Gastrocnemius medialis (tissue), 4 donors: ENCODE measurements around the gene ACYP2. TPM values are rescaled to one million over a fixed set of nuclear protein-coding genes. Genes with fewer than 3 reads are reported as not detected.
A peak's percentile ranks its signal among the peaks of the same experiment; 100 is the strongest.

ENCODE experiments used
- ATAC-seq, 2 donors: fragments of 150-250 bp; one replicate each; pipeline ENCODE4 v1.9.1; 2016
- DNase-seq, 2 donors: peaks; one replicate each; pipeline ENCODE4 v3.0.0-alpha.2; 2019
- H3K27ac ChIP-seq, 4 donors: fragments of 200-600 bp; sonication (generic); 1 replicate in 1 of 4; 2 replicates in 3 of 4; pipeline ENCODE4 v1.5.1; 2016 to 2018; ENCODE audit warnings: mild to moderate bottlenecking in 2 of 4, moderate library complexity in 1 of 4
- H3K27me3 ChIP-seq, 3 donors: fragments of 200-600 bp; sonication (generic) in 2 of 3; 1 replicate in 1 of 3; 2 replicates in 2 of 3; pipeline versions ENCODE4 v1.5.1 to v1.6.0; 2016 to 2019; ENCODE audit warnings: mild to moderate bottlenecking in 1 of 3, moderate library complexity in 1 of 3
- H3K36me3 ChIP-seq, 2 donors: fragments of 200-600 bp; sonication (generic) in 1 of 2; one replicate each; pipeline ENCODE4 v1.5.1; 2017 to 2018
- H3K4me1 ChIP-seq, 2 donors: fragments of 200-600 bp; sonication (generic) in 1 of 2; one replicate each; pipeline ENCODE4 v1.5.1; 2016 to 2017; ENCODE audit warnings: mild to moderate bottlenecking in 2 of 2
- H3K4me3 ChIP-seq, 4 donors: fragments of 200-600 bp; sonication (generic) in 3 of 4; 1 replicate in 1 of 4; 2 replicates in 3 of 4; pipeline ENCODE4 v1.5.1; 2016 to 2019; ENCODE audit warnings: mild to moderate bottlenecking in 2 of 4
- H3K9me3 ChIP-seq, 3 donors: fragments of 200-600 bp; sonication (generic) in 2 of 3; 1 replicate in 1 of 3; 2 replicates in 2 of 3; pipeline ENCODE4 v1.5.1; 2016 to 2019
- POLR2A ChIP-seq, 2 donors: fragments of 450-650 bp; IDR thresholded peaks; one replicate each; pipeline ENCODE4 v1.6.1; 2017; ENCODE audit warnings: antibody characterized with exemption in 2 of 2, mild to moderate bottlenecking in 2 of 2, moderate library complexity in 2 of 2
- in situ Hi-C, 4 donors: fragments of 200-750 bp; cut with MboI; loops; one replicate each; pipeline versions ENCODE4 v1.15.0 to v1.8.0; 2017; ENCODE audit warnings: low sequenced_read_pairs in 4 of 4
- intact Hi-C: fragments of 100-400 bp; cut with DNase I; formaldehyde crosslinking; loops from one replicate; pipeline ENCODE4 v1.15.1; 2023; ENCODE audit warnings: low total_unique reads
- total RNA-seq, 4 donors: library from RNA; depleted of rRNA; stranded (reverse); fragments of >200 nt; gene quantifications; one replicate each; pipeline versions ENCODE4 v1.1.0 to v1.2.3, GENCODE V29; 2016
- TF ChIP-seq, protein P1 (sequence below), 5 experiments: fragments of 450-650 bp in 3 of 5; fragments of 200-600 bp in 2 of 5; sonication (generic) in 2 of 5; IDR thresholded peaks in 4 of 5; conservative IDR thresholded peaks in 1 of 5; 1 replicate in 4 of 5; 2 replicates in 1 of 5; pipeline ENCODE4 v1.5.1; 2016 to 2019; ENCODE audit warnings: antibody characterized with exemption in 5 of 5, mild to moderate bottlenecking in 3 of 5, moderate library complexity in 3 of 5

Gene ACYP2
- total RNA-seq, 4 donors from 2014 or later = 52.9 to 121 (median 107) TPM

DNA sequence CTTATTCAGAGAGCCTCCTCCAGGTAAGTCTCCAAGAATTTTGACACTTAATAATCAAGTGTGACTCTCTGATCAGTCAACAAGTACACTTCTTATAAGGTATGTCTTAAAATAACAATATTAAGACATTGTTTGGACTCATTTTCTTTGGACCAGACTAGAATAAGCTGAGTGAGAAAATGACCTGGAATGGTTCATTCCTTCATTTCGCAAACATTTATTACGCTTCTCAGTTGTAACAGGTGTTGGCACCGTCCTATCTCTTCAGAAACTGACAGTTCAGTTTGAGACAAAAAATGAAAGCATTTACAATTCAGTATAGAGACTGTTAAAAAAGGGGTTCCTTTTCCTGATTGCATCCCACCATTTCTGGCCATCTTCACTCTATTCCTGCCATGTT lies 94.0 kb downstream of the ACYP2 start:
- Histone ChIP-seq H3K9me3 (no peaks in the 10 kb centered on the region), H3K4me1 (peaks cover 17 to 33% of the 10 kb centered on the region in 2 donors), H3K36me3 (no peaks in the 10 kb centered on the region), H3K27ac (peak overlapping the region in 3 of 4 donors; percentile 40 to 48 (median 44)), H3K27me3 (no peaks in the 10 kb centered on the region), H3K4me3 (no peak overlapping the region)
- intact Hi-C loops = loop anchor here (5.0 to 10.0 kb wide), 2 partner anchors 295 to 493 kb away; no protein-coding TSS in a partner anchor
- TF ChIP-seq, protein P1, sequence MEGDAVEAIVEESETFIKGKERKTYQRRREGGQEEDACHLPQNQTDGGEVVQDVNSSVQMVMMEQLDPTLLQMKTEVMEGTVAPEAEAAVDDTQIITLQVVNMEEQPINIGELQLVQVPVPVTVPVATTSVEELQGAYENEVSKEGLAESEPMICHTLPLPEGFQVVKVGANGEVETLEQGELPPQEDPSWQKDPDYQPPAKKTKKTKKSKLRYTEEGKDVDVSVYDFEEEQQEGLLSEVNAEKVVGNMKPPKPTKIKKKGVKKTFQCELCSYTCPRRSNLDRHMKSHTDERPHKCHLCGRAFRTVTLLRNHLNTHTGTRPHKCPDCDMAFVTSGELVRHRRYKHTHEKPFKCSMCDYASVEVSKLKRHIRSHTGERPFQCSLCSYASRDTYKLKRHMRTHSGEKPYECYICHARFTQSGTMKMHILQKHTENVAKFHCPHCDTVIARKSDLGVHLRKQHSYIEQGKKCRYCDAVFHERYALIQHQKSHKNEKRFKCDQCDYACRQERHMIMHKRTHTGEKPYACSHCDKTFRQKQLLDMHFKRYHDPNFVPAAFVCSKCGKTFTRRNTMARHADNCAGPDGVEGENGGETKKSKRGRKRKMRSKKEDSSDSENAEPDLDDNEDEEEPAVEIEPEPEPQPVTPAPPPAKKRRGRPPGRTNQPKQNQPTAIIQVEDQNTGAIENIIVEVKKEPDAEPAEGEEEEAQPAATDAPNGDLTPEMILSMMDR (IDR thresholded peaks at IDR 0.05 in 4 of 5, conservative IDR thresholded peaks at IDR 0.05 in 1 of 5) = no peak
- no peak for TF ChIP-seq POLR2A (IDR thresholded peaks at IDR 0.05)
- no peak for DNase-seq
- in situ Hi-C loops = loop anchor here in 1 of 4 donors (25.0 kb wide), 1 partner anchor 303 kb away; no protein-coding TSS in a partner anchor
- peak; percentile 20 to 46 for ATAC-seq

DNA sequence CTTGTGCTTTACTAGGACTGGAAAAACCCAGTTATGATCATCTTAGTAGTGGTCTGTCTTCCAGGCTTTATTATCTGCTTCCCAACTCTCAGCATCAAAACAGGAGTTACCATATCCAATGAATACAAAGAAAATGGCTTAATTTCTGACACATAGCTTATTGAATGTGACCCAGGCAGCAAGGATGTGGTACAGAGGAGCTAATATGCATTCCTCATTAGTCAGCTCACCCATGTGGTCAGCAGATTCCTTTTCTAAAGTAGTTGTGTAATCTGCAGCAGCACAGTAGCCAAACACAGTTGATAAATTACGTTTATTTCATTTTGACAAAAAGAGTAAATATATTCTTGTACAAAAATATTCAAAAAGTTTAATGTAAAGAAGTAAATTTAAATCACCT lies 97.0 kb downstream of the ACYP2 start:
- Histone ChIP-seq H3K27ac (peak overlapping the region in 1 of 4 donors; percentile 30), H3K4me1 (peaks cover 13 to 17% of the 10 kb centered on the region in 2 donors), H3K36me3 (no peaks in the 10 kb centered on the region), H3K27me3 (no peaks in the 10 kb centered on the region), H3K4me3 (no peak overlapping the region), H3K9me3 (no peaks in the 10 kb centered on the region)
- TF ChIP-seq, protein P1 (IDR thresholded peaks at IDR 0.05 in 4 of 5, conservative IDR thresholded peaks at IDR 0.05 in 1 of 5) = no peak
- TF ChIP-seq POLR2A (IDR thresholded peaks at IDR 0.05) = no peak
- ATAC-seq = peak; percentile 69 to 75
- in situ Hi-C loops = loop anchor here in 1 of 4 donors (25.0 kb wide), 1 partner anchor 300 kb away; no protein-coding TSS in a partner anchor
- DNase-seq = no peak
- intact Hi-C loops = no loop called here

DNA sequence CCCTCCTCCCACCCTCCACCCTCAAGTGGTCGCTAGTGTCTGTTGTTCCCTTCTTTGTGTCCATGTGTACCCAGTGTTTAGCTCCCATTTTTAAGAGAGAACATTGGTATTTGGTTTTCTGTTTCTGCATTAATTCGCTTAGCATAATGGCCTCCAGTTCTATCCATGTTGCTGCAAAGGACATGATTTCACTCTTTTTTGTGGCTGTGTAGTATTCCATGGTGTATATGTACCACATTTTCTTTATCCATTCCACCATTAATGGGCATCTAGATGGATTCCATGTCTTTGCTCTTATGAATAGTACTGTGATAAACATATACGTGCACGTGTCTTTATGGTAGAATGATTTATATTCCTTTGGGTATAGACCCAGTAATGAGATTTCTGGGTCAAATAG lies 97.7 kb downstream of the ACYP2 start:
- Histone ChIP-seq H3K9me3 (no peaks in the 10 kb centered on the region), H3K27ac (no peak overlapping the region), H3K36me3 (no peaks in the 10 kb centered on the region), H3K4me1 (peaks cover 7 to 10% of the 10 kb centered on the region in 2 donors), H3K27me3 (no peaks in the 10 kb centered on the region), H3K4me3 (no peak overlapping the region)
- intact Hi-C loops (no loop called here), in situ Hi-C loops (loop anchor here in 1 of 4 donors (25.0 kb wide), 1 partner anchor 299 kb away; no protein-coding TSS in a partner anchor)
- no peak for DNase-seq
- TF ChIP-seq, protein P1 (IDR thresholded peaks at IDR 0.05 in 4 of 5, conservative IDR thresholded peaks at IDR 0.05 in 1 of 5) = no peak
- no peak for TF ChIP-seq POLR2A (IDR thresholded peaks at IDR 0.05)
- ATAC-seq = no peak

DNA sequence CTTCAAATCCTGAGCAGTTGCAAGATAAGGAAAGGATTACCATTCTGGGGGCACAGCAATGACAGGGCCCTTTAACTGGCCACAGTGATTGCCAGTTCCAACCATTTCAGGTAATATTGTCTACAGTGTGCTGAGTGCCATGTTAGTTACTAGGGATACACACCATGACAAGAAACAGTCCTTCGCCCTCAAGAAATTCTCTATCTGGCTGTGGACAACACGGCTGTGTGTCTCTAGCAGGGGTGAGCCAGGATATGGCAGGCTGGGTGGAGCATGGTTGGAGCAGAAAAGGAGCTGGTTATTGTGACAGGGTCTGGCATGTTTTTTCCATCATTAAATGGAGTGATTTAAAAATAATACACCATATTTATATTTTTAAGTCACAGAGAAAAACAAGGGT lies 109.6 kb downstream of the ACYP2 start:
- Histone ChIP-seq H3K4me3 (no peak overlapping the region), H3K9me3 (no peaks in the 10 kb centered on the region), H3K4me1 (peaks cover 22 to 37% of the 10 kb centered on the region in 2 donors), H3K27ac (no peak overlapping the region), H3K27me3 (no peaks in the 10 kb centered on the region), H3K36me3 (no peaks in the 10 kb centered on the region)
- TF ChIP-seq POLR2A (IDR thresholded peaks at IDR 0.05) = no peak
- TF ChIP-seq, protein P1 (IDR thresholded peaks at IDR 0.05 in 4 of 5, conservative IDR thresholded peaks at IDR 0.05 in 1 of 5) = no peak
- intact Hi-C loops = no loop called here
- DNase-seq (no peak), ATAC-seq (no peak)
- in situ Hi-C loops = loop anchor here in 1 of 4 donors (25.0 kb wide), 1 partner anchor 287 kb away; no protein-coding TSS in a partner anchor

DNA sequence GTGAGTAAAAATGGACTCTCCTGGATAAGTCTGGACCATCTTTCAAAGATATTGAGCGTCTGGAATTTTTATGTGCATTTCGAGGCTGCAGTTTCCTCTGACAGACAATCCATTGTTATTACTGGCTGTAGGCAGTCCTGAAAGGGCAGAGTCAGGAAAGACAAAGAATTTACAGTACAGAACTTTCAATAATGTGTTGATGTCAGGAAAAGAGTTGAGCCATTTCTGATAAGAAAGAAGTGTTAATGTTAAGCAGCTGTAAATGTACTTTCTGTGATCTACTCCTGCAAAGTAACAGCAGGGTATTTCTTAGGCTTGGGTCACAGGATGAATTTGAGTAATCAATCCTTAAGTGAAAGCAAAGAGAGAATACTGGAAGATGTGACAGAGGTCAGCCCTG lies 110.8 kb downstream of the ACYP2 start:
- ATAC-seq = no peak
- intact Hi-C loops = no loop called here

More for the DNA sequence above, 110.8 kb downstream of the ACYP2 start:
- H3K4me1 ChIP-seq = peaks cover 22 to 37% of the 10 kb centered on the region in 2 donors
- H3K36me3 ChIP-seq = no peaks in the 10 kb centered on the region
- no peaks in the 10 kb centered on the region for H3K9me3 ChIP-seq
- no peaks in the 10 kb centered on the region for H3K27me3 ChIP-seq
- TF ChIP-seq, protein P1 (IDR thresholded peaks at IDR 0.05 in 4 of 5, conservative IDR thresholded peaks at IDR 0.05 in 1 of 5) = no peak
- no peak for TF ChIP-seq POLR2A (IDR thresholded peaks at IDR 0.05)
- H3K27ac ChIP-seq = no peak overlapping the region
- in situ Hi-C loops = no loop called here
- DNase-seq = no peak
- no peak overlapping the region for H3K4me3 ChIP-seq
